A549 treated with DMSO at 1 μM for 4 hours (cell line): Measurements from ENCODE around the gene CDK1. TPM values are rescaled to one million over a fixed set of nuclear protein-coding genes. Genes with fewer than 3 reads are reported as not detected.

Source experiments
- total RNA-seq: library from RNA; stranded (reverse); fragments of 200-300 nt; extraction: Qiagen RNA extraction; gene quantifications from 5 replicates; pipeline ENCODE4 v1.2.3, GENCODE V29; 2022; ENCODE audit warnings: low read depth

The CDK1 gene
- 86.1 to 108 TPM (median 88.6 TPM) in 5 replicates for total RNA-seq

GRCh38 chr10:60778214-60778970 lies at the start of gene CDK1:
Gene CDK1, plus strand, starts transcription at chr10:60778478. Its CDS starts 1,688 bp downstream, at chr10:60780166.

Other genes starting within 250 kb of the CDK1 start
- 5.1 to 7.1 TPM (median 7.0 TPM) in 5 replicates for gene RHOBTB1, start 165.7 kb downstream of the CDK1 start, total RNA-seq